HG02970 (cell line): ENCODE data around the gene AHRR.
"Not testable (repeated sequence)": the region's sequence is repeated elsewhere in the genome, so short reads cannot be mapped to it uniquely, and the experiment has no call there.

Experiments
- ATAC-seq: cut with Tn5 transposase; IDR thresholded peaks from one replicate; pipeline ENCODE4 v1.9.1; 2021; ENCODE audit warnings: mild to moderate bottlenecking, moderate library complexity, moderate number of reproducible peaks; ENCODE audit not compliant: unreplicated experiment, low FRiP score

AHRR gene

DNA sequence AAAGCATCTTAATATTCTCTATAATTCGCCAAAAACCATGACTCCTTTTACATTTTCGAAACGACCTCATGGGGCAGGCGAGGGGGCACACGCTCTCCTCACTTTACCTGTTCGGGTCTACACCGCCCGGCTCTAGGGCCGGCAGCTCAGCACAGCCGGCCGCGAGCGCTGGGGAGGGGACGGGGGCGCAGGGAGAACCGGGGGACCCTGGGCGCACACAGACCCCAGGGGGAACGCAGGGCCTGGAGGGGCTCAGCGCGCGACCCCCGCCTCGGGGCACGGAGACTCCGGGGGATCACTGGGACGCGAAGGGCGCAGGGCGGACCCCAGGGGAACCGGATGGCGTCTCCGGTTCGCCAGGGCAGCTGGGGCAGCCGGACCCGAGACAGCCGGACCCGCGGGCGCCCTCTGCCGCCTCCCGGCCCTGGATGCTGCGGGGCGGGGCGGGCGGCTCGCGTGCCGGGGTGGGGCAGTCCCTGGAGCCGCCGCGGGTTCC, at the start of gene AHRR:
AHRR (plus strand) TSS at position 485 of the 496 bp plus-strand sequence. CDS start 22,189 bp downstream, outside the sequence.
- ATAC-seq = peak; percentile 38

DNA sequence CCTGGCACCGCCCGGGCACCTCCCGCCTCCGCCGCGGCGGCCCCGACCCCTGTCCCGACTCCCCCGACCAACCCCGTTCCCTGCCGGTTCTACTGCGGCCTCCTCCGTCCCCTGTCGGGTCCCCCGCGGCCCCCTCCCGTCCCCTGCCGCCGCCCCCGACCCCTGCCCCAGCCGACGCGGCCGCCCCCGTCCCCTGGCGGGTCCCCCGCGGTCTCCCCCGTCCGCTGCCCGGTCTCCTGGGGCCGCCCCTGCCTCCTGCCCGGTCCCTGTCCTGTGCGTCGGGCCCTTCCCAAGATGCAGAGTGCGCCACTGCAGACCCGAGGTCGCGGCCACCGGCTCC, 49.7 kb upstream of the AHRR start:
- not testable (repeated sequence) for ATAC-seq

DNA sequence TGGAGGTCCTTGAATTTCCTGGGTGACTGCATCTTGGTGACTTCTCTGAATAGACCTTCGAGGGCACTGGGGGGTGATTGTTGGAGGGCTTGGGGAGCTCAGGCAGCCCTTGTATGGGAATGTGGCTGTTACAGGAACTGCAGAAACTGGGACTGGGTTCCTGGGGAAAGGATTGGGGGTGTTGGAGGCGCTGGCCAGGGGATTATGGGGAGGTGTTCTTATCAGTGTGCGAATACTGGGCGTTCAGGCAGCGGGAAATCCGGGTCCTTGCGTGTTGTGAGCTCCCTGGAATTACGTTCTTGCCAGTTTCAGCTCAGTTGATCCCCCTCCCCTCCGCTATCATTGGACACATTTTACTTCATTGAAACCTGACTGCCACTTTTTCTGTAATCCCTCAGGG, 48.4 kb upstream of the AHRR start:
- not testable (repeated sequence) for ATAC-seq

DNA sequence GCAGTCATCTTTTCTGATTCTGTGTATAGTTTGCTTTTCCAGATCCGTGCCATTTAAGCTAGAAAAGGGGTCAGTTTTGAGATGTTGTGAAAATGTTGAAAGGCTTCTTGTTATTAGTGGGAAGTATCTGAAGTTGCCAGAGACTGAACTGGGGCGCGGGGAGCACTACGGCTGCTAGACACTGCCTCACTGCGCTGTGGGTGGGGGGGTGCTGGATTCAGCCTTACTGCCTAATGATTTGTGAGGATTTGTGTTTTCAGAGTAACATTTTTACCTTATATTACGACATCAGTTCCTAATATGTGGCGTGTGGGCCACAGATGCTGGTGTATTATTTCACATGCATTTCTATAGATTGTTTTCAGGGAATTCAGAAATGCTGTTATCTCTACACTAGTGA, 48.0 kb upstream of the AHRR start:
- not testable (repeated sequence) for ATAC-seq

DNA sequence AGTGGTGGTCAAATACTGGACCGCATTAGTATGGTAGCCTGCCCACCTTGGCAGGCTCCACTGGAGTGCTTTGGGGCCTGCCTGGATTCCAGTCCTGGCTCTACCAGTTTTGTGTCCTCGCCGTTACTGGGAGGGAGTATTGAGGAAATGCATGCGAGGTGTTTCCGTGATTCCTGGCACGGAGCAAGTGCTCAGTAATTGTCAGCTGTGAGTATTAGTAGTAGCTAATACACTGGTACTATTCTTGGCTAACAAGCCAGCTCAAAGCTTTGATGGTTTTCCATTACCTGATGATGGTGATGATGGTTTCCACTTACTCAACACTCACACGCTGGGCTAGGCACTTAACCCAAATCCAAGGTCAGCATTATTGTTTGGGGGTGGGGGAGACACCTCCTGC, 47.2 kb upstream of the AHRR start:
- ATAC-seq = not testable (repeated sequence)

DNA sequence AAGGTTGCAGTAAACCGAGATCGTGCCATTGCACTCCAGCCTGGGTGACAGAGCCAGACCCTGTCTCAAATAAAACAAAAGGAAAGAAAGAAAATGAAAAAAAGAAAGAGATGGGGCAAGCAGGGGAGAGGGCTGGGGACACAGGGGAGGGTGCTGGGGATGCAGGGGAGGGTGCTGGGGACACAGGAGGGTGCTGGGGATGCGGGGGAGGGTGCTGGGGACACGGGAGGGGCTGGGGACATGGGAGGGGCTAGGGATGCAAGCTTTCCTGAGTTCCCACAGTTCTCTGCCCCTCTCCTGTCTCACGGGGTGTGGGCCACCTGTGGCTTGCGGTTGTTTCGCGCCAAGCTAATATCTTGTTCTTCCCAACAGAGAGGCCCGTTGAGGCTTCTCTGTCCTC, 42.9 kb upstream of the AHRR start:
- no peak for ATAC-seq

DNA sequence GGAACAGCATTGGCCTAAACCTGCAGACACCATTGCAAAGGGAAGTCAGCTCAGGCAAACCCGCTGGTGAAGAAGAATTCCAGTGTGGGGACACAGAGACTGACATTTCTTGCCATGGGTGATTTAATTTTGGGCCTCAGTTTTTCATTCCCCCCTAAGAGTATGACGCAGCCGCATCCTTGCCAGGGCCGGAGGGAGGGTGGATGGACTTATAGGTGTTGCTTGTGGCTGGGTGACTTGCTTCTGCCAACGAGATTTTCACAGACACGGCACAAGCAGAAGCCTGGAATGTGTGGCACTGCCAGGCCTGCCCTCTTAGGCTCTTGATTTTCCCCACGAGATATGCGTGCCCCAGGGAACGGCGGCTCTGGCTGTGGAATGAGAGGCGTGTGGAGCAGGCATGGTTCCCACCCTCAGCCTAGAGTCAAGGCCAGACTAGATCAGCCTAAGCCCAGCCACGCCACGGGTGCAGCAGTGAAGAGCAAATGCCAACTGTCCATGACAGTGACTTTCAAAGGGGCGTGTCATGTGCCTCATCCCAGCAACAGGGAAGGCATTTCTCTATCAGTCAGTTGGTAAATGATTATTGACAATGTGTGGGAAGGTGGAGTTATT, 42.4 kb upstream of the AHRR start:
- not testable (repeated sequence) for ATAC-seq

DNA sequence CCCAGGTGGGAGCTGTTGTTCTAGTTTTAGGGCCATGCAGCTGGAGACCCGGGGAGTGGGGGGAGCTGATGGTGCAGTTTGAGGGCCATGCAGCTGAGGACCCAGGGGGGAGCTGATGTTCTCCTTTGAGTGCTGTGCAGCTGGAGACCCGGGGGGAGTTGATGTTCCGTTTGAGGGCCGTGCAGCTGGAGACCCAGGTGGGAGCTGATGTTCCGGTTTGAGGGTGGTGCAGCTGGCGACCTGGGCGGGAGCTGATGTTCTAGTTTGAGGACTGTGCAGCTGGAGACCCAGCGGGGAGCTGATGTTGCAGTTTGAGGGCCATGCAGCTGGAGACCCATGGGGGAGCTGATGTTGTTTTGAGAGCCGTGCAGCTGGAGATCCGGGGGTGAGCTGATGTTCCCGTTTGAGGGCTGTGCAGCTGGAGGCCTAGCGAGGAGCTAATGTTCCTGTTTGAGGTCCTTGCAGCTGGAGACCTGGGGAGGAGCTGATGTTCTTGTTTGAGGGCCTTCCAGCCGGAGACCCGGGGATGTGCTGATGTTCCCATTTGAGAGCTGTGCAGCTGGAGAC, 35.4 kb upstream of the AHRR start:
- ATAC-seq = no peak

DNA sequence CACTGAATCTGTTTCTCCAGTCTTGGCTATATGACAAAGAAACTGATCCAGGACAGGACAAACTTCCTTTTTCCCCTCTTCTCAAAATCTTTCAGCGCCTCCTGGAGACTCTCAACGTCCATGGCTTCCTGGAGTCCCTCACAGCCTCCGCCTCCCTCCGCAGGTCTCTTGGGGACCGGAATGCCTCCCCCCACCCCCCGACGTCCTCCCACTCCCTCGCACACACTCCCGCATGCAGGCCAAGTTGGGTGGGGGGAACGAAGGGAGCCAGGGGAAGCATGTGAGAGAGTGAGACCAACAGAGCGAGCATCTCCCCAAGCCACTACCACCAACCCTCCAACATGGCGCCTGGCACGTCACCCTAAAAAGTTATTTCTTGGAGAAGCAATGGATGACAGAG, 31.3 kb upstream of the AHRR start:
- not testable (repeated sequence) for ATAC-seq

DNA sequence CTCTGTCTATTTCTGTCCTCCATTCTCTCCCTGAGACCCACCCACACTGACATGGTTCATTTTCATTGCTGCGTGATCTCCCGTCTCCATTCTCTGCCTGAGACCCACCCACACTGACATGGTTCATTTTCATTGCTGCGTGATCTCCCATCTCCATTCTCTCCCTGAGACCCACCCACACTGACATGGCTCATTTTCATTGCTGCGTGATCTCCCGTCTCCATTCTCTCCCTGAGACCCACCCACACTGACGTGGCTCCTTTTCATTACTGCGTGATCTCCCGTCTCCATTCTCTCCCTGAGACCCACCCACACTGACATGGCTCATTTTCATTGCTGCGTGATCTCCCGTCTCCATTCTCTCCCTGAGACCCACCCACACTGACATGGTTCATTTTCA, 30.2 kb upstream of the AHRR start:
- not testable (repeated sequence) for ATAC-seq

DNA sequence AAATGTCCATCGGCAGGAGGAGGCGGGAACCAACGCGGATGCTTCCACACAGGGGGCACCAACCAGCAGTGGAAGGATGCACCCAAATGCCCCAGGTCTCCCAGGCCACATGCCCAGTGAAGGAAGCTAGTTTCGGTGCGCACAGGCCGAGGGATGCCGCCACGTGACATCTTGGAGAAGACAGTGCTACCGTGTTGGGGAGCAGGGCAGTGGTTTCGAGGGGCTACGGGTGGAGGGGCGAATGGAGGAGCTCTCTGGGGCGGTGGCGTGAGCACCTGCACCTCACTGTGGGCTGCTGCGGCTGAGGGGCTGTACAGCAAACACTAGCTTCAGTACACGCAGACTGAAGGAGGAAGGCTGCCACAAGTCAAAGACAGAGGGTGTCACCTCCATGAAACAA, 26.7 kb upstream of the AHRR start:
- ATAC-seq = not testable (repeated sequence)

DNA sequence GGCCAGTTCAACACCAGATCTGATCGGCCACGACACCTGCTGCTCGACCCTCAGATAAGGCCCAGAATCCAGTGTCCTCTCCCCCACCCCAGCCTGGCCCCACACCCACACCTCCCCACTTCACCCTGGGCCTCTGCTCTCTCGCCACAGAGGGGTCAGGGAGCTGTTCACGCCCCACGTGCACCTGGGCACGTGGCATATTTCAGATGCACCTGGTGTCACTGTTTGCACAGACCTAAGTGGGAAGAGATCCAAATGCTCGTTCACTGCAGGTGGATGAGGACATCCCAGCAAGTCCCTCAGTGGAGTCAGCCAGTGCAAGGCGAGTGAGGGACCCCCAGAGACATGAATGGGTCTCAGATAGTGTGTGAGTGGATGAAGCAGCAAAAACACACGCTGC, 25.3 kb upstream of the AHRR start:
- ATAC-seq = not testable (repeated sequence)

DNA sequence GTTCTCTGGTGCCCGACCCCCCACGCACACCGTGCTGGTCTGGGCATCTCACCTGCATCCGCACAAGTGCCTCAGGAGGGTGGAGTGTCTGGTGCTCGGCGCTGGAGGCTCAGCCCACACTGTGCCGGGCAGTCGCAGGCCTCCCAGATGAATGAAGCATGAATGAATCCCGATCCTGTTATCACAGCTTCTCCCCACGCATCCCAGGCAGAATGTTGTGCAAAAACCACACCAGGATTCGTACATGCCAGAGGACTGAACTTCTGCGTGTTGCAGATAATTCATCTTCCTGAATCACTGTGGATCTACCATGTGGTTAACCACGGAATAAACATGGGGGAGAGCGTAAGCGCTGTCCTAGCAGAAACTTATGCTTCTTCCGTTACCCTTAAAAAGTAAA, 24.6 kb upstream of the AHRR start:
- not testable (repeated sequence) for ATAC-seq

DNA sequence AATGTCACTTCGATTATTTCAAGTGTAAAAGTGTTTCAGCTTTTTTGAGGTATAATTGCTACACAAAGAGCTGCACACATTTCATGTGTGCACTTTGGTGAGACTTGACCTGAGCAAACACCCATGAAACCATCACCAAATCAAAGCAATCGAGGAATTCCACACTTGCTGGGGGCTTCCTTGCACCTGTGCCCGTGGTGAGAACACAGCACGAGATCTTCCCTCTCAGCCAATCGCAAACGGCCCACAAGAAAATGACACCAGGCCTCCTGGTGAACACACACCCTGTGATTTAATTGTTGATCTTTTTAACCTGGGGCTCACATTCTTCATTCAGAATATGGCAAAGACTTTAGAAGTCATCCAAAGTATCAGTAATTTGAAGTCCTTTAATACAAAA, 24.1 kb upstream of the AHRR start:
- not testable (repeated sequence) for ATAC-seq

DNA sequence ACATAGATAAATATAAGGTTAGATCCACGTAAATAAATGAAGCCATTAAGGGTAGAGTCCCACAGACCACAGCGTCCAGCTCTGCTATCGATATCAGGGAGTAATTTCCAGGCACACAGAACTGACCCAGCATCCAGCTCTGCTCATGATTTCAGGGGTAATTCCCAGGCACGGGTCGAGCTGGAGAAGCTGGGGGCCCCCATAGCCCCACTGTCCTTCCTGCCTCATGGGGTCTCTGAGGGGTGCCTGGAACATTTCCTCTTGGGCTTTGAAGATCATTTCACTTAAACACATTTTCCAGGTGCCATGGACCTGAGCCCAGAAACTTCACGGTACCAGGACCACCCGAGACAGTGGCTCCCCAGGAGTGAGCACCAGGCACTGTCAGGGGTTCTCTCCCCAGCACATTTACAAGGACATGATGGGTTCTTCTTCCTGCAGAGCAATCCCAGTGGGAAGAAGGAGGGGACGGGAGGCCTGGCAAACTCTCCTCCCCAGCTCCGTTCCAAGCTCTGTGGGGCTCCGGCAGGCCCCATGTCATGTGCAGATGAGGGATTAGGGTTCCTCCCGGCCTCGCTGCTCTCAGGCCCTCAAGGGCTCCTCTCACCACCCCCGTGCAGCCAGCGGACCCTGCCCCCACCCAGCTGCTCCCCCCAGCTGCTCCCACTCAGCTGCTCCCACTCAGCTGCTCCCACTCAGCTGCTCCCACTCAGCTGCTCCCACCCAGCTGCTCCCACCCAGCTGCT, 23.4 kb upstream of the AHRR start:
- not testable (repeated sequence) for ATAC-seq

DNA sequence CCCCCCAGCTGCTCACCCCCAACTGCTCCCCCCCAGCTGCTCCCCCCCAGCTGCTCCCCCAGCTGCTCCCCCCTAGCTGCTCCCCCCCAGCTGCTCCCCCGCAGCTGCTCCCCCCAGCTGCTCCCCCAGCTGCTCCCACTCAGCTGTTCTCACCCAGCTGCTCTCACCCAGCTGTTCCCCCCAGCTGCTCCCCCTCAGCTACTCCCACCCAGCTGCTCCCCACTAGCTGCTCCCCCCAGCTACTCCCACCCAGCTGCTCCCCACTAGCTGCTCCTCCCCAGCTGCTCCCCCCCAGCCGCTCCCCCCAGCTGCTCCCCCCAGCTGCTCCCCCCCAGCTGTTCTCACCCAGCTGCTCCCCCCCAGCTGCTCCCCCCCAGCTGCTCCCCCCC, 22.8 kb upstream of the AHRR start:
- ATAC-seq = no peak

DNA sequence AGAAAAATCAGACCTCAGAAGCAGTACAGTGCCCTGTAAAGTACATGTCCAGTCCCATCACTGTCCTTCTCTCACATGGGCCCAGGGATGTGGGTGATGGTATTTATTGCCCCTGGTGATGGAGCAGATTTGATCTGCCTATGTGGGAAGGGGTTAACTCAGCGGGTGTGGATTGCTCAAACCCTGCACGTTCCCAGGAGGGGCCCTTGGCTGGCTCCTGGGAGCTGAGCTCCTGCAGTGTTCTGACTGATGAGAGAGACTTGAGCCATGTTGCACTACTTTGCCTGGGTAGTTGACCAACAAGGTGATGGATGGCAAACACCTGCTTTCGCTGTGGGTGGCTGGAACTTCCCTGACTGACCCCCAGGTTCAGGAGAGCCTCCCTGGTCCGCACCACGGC, 21.6 kb upstream of the AHRR start:
- ATAC-seq = not testable (repeated sequence)

DNA sequence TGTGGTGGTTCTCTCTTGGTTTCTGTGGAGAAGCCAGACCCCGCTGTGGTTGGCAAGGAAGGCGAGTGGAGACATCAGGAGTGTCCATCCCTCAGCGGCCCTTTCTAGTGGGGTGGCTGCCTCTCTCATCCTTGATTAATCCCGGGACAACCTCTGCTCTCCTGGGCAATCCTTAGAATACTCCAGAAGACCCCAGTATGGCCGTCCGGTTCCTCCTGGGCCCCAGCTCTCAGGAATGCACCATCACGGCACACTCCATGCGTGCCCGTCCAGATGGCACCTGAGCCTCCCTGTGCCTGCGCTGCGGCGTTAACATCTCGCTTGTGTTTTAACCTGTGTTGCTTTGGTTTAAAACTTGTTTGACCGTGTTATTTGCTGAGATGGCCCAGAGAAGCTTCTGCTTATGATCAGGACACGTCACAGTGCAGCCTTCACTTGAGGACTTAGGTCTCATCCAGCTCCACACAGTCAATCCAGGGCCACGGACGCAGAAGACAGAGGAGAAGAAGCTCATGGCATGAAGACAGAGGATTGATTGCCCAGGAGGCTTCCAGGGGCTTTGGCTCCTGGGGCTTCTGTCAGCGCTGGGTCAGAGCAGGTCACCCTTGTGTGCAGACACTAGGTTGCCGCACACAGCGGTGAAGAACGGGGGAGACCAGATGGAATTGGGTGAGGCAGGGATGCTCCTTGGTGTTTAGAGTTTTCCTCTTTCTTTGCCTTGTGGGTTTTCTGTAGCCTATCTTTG, 20.7 kb upstream of the AHRR start:
- not testable (repeated sequence) for ATAC-seq

DNA sequence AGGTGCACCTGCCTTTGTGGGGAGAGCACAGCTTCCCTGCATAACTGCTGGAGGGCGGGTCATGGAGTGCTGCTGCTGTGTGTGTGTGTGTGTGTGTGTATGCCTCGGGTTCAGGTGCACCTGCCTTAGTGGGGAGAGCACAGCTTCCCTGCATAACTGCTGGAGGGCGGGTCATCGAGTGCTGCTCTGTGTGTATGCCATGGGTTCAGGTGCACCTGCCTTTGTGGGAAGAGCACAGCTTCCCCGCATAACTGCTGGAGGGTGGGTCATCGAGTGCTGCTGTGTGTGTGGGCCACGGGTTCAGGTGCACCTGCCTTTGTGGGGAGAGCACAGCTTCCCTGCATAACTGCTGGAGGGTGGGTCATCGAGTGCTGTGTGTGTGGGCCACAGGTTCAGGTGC, 19.1 kb upstream of the AHRR start:
- not testable (repeated sequence) for ATAC-seq

DNA sequence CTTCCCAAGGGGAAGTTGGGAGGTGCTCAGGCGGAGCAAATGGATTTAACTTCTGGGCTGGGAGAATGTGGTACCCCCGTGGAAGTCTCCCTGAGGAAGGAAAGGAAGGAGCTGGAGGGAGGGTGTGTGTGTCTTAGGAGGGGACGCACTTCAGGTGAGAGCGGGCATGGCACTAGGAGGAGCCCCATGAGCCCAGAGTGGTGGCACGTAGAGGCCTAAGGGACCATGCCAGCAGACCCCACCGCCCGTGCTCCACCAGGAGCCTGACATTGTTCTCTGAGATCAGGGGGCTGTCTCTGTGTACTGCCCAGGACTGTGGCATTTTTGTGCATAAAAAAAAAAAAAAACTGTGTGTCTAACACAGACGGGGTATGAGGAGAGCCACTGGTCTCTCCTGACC, 18.5 kb upstream of the AHRR start:
- ATAC-seq = no peak

DNA sequence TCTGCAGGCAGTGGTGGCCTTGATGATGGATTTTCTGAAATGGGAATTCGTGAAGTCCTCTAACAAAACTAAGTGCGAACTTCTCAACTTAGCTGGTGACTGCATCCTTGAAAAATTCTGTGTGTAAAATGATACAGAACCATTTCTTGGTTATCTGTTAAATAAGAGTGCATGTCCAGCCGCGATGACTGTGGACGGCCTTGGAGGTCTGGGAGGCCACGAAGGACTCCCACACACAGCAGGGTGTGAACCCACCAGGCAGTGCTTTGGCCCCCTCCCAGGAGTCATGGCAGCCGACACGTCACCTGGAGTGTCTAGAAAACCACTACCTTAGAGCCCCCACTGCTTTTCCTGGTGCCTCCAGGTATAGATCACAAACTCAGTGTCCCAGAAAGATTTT, 17.8 kb upstream of the AHRR start:
- ATAC-seq = not testable (repeated sequence)
